ENCODE measurements around the gene MS4A4A.

Gene MS4A4A

DNA sequence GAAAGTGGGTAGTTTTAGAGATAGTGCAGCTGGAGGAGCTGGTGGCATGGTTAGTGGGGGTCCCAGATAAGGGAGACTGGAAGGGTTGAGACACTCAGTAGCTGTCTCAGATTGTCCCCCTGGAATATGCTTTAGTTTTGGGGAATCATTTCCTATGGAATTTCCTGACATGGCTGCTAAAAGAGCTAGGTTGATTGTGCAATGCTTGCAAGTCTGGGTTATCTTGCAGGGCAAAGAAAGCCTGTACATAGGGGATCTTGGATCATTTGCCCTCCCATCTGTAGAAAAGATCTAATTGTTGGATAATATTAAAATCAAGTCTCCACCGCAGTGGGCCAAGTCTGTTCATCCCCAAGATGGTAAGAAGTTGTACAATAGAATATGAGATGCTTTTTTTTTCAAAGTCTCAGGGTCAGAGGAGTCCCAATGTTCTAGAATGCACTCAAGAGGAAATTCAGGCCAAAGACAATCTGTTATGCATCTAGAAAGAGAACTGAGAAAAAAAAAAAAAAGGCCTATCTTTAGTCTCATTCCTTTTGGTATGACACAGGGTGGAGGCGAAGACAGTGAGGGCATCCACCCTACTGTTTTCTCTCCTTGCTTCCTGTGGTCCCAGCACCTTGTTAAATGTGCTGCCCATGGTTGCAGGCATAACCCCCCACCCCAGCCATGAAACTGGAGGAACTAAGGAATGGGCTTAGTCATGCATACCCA is 66.8 kb downstream of the MS4A4A start:
- no peak for DNase-seq (ENCODE audit: low read depth in 1 of 2, low spot score in 1 of 2)

- no peak for DNase-seq (ENCODE audit: low read depth in 1 of 2, low spot score in 1 of 2)
Measured at GRCh38 chr11:60348116-60348515, 67.7 kb downstream of the MS4A4A start.

DNA sequence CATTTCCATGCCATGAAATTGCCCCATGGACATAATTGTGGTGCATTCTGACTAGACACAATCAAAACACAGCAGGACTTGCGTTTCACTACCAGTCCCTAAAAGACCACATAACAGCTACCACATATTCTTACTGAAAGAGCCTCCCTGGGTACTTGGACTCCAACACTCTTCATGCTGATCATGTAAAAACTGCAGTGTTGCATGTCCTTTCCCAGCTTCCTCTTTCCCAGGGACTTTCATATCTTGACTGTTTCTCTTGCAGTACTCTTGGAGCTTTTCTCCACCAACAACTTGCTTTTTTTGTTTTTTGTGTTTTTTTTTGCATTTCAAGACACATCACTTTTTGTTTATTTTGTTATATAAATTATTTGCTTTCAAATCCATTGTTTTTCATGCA is 69.5 kb downstream of the MS4A4A start:
- no peak for DNase-seq (ENCODE audit: low read depth in 1 of 2, low spot score in 1 of 2)

DNA sequence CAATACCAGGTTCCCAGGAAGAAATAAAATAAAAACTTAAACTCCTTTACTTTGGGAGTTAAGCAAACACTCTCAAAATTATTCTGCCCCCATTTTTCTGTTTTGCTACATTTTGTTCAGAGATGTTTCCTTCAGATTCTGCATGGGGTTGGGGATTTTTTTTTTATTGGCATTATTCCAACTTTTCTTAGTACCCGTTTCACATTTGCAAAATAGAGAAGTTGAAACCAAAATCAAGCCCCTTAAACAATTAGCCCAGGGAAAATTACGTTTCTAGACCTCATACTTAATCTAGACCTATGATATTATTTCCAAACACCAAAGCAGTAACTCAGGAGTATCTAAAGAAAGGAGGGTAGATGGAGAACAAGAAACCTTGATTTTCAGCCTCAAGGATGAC is 77.3 kb downstream of the MS4A4A start:
- DNase-seq (ENCODE audit: low read depth in 1 of 2, low spot score in 1 of 2), result no peak
